CD4-positive, alpha-beta T cell treated with Interleukin-4 for 1 hour (primary cell): ENCODE data around the gene TMEM237.

Experiments
- DNase-seq, 2 donors: peaks; one replicate each; pipeline ENCODE4 v3.0.0-alpha.2; 2020 to 2022

Gene TMEM237

GRCh38 chr2:201642086-201642578 lies 1.2 kb downstream of the TMEM237 start:
- DNase-seq: no peak

GRCh38 chr2:201639205-201639604 lies 4.1 kb downstream of the TMEM237 start:
- no peak for DNase-seq

- no peak for DNase-seq
Measured at GRCh38 chr2:201638326-201638725, 5.0 kb downstream of the TMEM237 start.

GRCh38 chr2:201633661-201634249 lies 9.5 kb downstream of the TMEM237 start:
- no peak for DNase-seq

GRCh38 chr2:201631041-201631440 lies 12.3 kb downstream of the TMEM237 start:
- no peak for DNase-seq

GRCh38 chr2:201630577-201630976 lies 12.7 kb downstream of the TMEM237 start:
- no peak for DNase-seq

GRCh38 chr2:201628545-201628944 lies 14.8 kb downstream of the TMEM237 start:
- no peak for DNase-seq

GRCh38 chr2:201622306-201622970 lies 20.9 kb downstream of the TMEM237 start:
- DNase-seq: no peak

- DNase-seq: no peak
Measured at GRCh38 chr2:201621293-201621999, 21.9 kb downstream of the TMEM237 start.

- DNase-seq: peak in 1 of 2 donors; percentile 15
Measured at GRCh38 chr2:201618744-201619662, 24.3 kb downstream of the TMEM237 start.

- DNase-seq: no peak
Measured at GRCh38 chr2:201608021-201608420, 35.3 kb downstream of the TMEM237 start.

GRCh38 chr2:201607568-201607967 lies 35.7 kb downstream of the TMEM237 start:
- DNase-seq: no peak

GRCh38 chr2:201600906-201601305 lies 42.4 kb downstream of the TMEM237 start:
- no peak for DNase-seq

GRCh38 chr2:201597397-201597796 lies 45.9 kb downstream of the TMEM237 start:
- no peak for DNase-seq

GRCh38 chr2:201580486-201580885 lies 62.8 kb downstream of the TMEM237 start:
- DNase-seq: no peak

GRCh38 chr2:201579536-201579935 lies 63.8 kb downstream of the TMEM237 start:
- no peak for DNase-seq

GRCh38 chr2:201575971-201576370 lies 67.3 kb downstream of the TMEM237 start:
- DNase-seq: no peak

GRCh38 chr2:201574766-201575165 lies 68.5 kb downstream of the TMEM237 start:
- no peak for DNase-seq

GRCh38 chr2:201572846-201573508 lies 70.3 kb downstream of the TMEM237 start:
- no peak for DNase-seq
